ENCODE results near the gene PHLDA1.

DNA sequence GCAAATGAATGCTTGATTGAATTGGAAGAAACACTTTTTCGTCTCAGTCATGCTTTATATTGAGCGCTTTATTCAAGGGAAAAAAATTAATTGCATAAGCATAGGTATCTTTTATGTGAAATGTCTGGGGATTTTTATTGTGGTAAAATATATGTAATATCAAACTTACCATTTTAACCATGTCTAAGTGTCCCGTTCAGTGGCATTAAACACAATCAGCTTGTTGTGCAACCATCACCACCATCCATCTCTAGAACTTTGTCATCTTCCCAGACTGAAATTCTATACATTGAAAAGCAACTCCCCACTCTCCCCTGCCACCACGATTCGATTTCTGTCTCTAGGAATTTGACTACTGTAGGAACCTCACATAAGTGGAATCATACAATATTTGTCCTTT is 39.8 kb downstream of the PHLDA1 start:
- no peak for TF ChIP-seq CTCF (conservative IDR thresholded peaks at IDR 0.05; ENCODE audit: low read length)
- no peak for TF ChIP-seq EZH2phosphoT487 (IDR thresholded peaks at IDR 0.05; ENCODE audit: borderline replicate concordance, low read depth, low read length)
